ENCODE data around the gene TRIOBP.

TRIOBP gene

DNA sequence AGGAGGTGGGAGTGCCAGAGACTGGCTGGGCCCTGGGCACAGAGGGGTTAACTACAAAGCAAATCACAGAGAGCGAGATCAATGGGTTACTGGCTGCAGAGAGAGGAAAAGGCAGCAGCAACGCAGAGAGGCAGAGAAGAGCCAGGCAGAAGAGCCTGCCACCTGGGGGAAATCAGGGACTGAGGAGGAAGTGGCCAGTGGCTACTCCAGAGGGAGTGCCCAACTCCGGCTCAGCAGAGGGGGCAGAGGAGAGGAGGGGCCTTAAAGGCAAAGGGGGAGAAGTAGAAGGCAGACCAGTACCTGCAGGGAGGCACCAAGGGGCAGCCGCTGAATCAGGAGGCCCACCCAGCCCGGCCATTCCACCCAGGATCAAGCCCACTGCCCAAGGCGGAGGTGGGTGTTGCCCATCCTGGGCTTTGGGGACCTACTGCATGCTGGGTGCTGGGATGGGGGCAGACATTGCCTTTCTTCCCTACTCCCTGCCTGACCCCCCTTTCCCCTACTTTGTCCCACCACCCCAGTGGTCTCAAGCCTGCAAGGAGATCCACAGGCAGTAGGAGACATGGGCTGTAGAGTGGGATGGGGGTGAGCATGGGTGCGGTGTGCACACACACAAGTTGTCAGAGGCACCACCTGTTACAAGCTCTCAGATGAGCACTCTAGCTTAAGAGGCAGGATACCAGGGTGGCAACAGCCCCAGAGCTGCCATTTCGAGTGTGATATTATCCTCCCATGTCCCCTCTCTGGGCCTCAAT, 125.4 kb downstream of the TRIOBP start:
- H3K4me1 ChIP-seq (ENCODE audit: control insufficient read depth, insufficient read depth, low read length, unreplicated experiment) = no peaks in the 10 kb centered on the region
- peaks cover 3% of the 10 kb centered on the region; the same call in 1 of the 2 replicates for H3K27me3 ChIP-seq (ENCODE audit: insufficient read depth, low read length)
- no peak overlapping the region for H3K4me3 ChIP-seq (ENCODE audit: low read depth, low read length)
- no peak overlapping the region for H3K27ac ChIP-seq (ENCODE audit: low read depth, low read length)
- H3K36me3 ChIP-seq (ENCODE audit: insufficient read depth, low read length) = no peaks in the 10 kb centered on the region
- no peak overlapping the region for H2AFZ ChIP-seq (ENCODE audit: low read length, unreplicated experiment)
- H3K79me2 ChIP-seq (ENCODE audit: control insufficient read depth, insufficient read depth, low read length, unreplicated experiment) = no peaks in the 10 kb centered on the region

DNA sequence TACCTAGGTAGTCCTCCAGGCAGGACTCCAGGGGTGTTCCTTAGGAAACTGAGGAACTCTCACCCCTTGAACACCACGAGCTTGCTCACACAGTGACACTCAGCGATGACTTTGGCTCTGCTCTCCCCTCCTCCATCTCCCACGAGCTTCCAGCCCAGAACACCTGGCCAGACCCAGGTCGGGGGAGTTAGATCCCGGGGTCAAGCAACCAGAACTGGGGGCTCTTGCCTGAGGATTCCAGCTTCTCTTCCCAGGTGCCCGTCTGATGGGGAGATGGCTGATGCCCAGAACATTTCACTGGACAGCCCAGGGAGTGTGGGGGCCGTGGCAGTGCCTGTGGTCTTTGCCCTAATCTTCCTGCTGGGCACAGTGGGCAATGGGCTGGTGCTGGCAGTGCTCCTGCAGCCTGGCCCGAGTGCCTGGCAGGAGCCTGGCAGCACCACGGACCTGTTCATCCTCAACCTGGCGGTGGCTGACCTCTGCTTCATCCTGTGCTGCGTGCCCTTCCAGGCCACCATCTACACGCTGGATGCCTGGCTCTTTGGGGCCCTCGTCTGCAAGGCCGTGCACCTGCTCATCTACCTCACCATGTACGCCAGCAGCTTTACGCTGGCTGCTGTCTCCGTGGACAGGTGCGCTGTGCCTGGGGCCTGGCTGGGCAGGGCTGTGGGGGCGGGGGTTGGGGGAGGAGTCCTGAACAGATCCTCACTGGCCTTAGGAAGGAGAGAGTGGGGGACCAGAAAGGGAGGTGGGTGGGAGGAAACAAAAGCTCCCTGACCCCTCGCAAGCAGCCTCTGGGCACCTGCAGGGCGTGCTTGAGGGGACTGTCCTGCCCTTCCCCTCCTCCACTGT, 126.5 kb downstream of the TRIOBP start, which contains the start of gene GALR3:
Gene GALR3 (plus strand): TSS at position 249 of the 852 bp plus-strand sequence. CDS start 25 bp downstream, at position 274.
- Histone ChIP-seq H3K27me3 (ENCODE audit: insufficient read depth, low read length) (peaks cover 3% of the 10 kb centered on the region; the same call in 1 of the 2 replicates), H2AFZ (ENCODE audit: low read length, unreplicated experiment) (no peak within 1 kb of the TSS), H3K4me1 (ENCODE audit: control insufficient read depth, insufficient read depth, low read length, unreplicated experiment) (no peaks in the 10 kb centered on the region), H3K27ac (ENCODE audit: low read depth, low read length) (no peak within 1 kb of the TSS), H3K36me3 (ENCODE audit: insufficient read depth, low read length) (no peaks in the 10 kb centered on the region), H3K4me3 (ENCODE audit: low read depth, low read length) (no peak within 1 kb of the TSS), H3K79me2 (ENCODE audit: control insufficient read depth, insufficient read depth, low read length, unreplicated experiment) (no peaks in the 10 kb centered on the region)

DNA sequence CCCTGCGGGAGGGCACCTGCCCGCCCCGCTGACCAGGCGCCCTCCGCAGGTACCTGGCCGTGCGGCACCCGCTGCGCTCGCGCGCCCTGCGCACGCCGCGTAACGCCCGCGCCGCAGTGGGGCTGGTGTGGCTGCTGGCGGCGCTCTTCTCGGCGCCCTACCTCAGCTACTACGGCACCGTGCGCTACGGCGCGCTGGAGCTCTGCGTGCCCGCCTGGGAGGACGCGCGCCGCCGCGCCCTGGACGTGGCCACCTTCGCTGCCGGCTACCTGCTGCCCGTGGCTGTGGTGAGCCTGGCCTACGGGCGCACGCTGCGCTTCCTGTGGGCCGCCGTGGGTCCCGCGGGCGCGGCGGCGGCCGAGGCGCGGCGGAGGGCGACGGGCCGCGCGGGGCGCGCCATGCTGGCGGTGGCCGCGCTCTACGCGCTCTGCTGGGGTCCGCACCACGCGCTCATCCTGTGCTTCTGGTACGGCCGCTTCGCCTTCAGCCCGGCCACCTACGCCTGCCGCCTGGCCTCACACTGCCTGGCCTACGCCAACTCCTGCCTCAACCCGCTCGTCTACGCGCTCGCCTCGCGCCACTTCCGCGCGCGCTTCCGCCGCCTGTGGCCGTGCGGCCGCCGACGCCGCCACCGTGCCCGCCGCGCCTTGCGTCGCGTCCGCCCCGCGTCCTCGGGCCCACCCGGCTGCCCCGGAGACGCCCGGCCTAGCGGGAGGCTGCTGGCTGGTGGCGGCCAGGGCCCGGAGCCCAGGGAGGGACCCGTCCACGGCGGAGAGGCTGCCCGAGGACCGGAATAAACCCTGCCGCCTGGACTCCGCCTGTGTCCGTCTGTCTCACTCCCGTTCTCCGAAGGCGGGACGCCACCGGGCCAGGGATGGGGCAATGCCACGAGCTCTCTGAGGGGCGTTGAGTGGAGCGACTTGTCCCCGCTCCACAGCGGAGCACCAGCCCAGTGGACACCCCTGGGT, 128.1 kb downstream of the TRIOBP start:
- H3K27ac ChIP-seq (ENCODE audit: low read depth, low read length) = no peak overlapping the region
- peaks cover 3% of the 10 kb centered on the region; the same call in 1 of the 2 replicates for H3K27me3 ChIP-seq (ENCODE audit: insufficient read depth, low read length)
- H3K79me2 ChIP-seq (ENCODE audit: control insufficient read depth, insufficient read depth, low read length, unreplicated experiment) = no peaks in the 10 kb centered on the region
- no peaks in the 10 kb centered on the region for H3K4me1 ChIP-seq (ENCODE audit: control insufficient read depth, insufficient read depth, low read length, unreplicated experiment)
- H3K4me3 ChIP-seq (ENCODE audit: low read depth, low read length) = no peak overlapping the region
- no peaks in the 10 kb centered on the region for H3K36me3 ChIP-seq (ENCODE audit: insufficient read depth, low read length)
- H2AFZ ChIP-seq (ENCODE audit: low read length, unreplicated experiment) = no peak overlapping the region

Data from ACC112 (cell line).